NT2/D1 (cell line): Measurements from ENCODE around the gene PKP4.

Experiments
- YY1 ChIP-seq: IDR thresholded peaks from 2 replicates; pipeline ENCODE4 v1.6.1; 2011; ENCODE audit not compliant: insufficient read length, insufficient read depth
- ZNF274 ChIP-seq: IDR thresholded peaks from 2 replicates; pipeline ENCODE4 v1.6.1; 2011; ENCODE audit warnings: mild to moderate bottlenecking, low read depth, low read length

DNA sequence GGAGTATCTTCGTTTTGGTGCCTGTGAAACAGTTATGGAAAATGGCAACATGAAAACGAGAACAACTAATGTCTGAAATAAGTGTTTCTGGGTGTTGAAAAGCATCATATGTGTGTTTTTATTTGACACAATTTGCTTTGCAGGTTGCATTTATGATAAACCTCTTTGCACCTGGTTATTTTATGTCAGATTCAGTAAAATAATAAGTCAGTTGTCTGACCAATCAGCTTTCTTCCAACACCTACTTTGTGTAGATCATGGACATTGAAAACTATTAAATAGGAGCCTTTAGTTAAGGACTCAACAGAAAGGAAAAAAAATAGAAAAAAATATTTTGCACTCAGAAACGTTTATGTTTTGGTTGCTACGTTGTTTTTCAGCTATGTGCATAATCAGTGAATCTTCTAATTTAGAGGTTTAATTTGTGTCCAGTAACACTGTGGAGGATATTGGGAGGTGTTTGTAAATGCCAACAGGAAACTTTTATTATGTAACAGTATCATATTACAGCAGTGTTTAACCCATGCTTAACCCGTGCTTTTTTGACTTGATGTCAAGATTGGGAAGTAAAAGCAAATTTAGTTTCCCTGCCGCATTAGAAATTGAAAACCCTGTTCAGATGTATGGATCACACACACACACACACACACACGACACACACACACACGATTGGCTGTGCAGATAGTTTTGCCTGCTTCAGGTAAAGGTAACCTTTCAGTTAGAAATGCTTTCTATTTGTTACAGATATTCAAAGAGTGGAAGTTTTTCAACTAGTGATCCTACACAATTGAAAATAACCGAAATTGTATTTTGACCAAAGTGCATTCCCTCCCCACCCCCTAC is 2.6 kb downstream of the PKP4 start:
- TF ChIP-seq ZNF274: no peak
- TF ChIP-seq YY1: no peak
